Activated T-helper 1 cell treated with anti-CD3 and anti-CD28 coated beads, Interleukin-12 subunit alpha, Interleukin-12 subunit beta, Interleukin-2, Interleukin-4 antibody, amounts not matched to agents 30 ng/mL and 10 ng/mL and 1 ng/mL, durations not matched to agents 14 hours and 24 hours and 36 hours (primary cell): ENCODE results near the gene ARID4B. TPM values are rescaled to one million over a fixed set of nuclear protein-coding genes. Genes with fewer than 3 reads are reported as not detected.
A peak's percentile ranks its signal among the peaks of the same experiment; 100 is the strongest.
"Not testable (repeated sequence)": the region's sequence is repeated elsewhere in the genome, so short reads cannot be mapped to it uniquely, and the experiment has no call there.

Source experiments
- DNase-seq: peaks from one replicate; pipeline ENCODE4 v3.0.0; 2021; ENCODE audit warnings: low spot score
- H3K27ac Mint-ChIP-seq: one replicate; pipeline ENCODE4 v1.8.0; 2021; ENCODE audit warnings: mild to moderate bottlenecking, mixed read lengths
- H3K27me3 Mint-ChIP-seq: one replicate; pipeline ENCODE4 v1.8.0; 2022; ENCODE audit warnings: mild to moderate bottlenecking, moderate library complexity, mixed read lengths; ENCODE audit not compliant: insufficient read depth
- H3K36me3 Mint-ChIP-seq: one replicate; pipeline ENCODE4 v1.8.0; 2021; ENCODE audit warnings: low read depth, mixed read lengths
- H3K4me1 Mint-ChIP-seq: one replicate; pipeline ENCODE4 v1.8.0; 2021; ENCODE audit warnings: low read depth, mixed read lengths
- H3K4me3 Mint-ChIP-seq: one replicate; pipeline ENCODE4 v1.8.0; 2021; ENCODE audit warnings: mild to moderate bottlenecking, moderate library complexity, mixed read lengths
- H3K9me3 Mint-ChIP-seq: one replicate; pipeline ENCODE4 v1.8.0; 2021; ENCODE audit warnings: mixed read lengths
- intact Hi-C: fragments of 100-400 bp; cut with micrococcal nuclease; formaldehyde crosslinking; loops from one replicate; pipeline ENCODE4 v1.15.1; 2024
- total RNA-seq: library from RNA; stranded (reverse); gene quantifications from 2 replicates; pipeline ENCODE4 v1.2.3, GENCODE V29; 2022

The ARID4B gene
- total RNA-seq, 1 donor from 2014 or later: 58.7 TPM

DNA sequence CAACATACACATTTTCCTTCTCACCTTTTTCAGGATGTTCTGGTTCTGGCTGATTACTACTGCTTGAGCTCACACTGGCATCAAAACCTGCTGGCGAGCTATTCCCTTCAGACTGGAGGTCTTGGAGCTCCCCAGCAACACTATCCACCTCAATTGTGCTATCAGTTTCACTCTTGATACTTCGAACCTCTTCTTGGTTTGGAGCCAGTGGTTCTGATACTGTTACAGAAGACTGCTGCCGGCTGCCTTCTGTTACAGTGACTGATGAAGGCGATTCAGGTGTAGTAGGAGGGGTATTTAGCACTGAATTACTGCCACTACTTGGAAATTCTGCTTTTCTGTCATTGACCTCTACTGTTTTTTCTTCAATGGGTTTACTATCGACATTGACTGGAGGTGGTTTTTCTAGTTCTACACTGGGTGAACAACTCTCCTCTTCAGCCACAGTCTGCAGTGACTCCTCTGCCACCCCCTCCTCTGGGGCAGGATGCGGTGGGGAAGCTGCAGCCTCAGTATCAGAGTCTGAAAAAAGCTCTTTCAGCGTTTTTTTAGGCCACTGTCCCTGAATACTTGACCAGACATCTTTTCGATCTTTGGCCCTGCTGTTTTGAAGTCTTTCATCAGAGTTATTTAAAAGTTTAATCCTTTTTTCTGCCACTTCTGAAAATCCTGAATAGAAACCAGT is 146.3 kb downstream of the ARID4B start:
- Mint-ChIP-seq H3K36me3 (peaks cover 20% of the 10 kb centered on the region), H3K4me1 (peaks cover 16% of the 10 kb centered on the region), H3K4me3 (no peak overlapping the region), H3K27me3 (no peaks in the 10 kb centered on the region), H3K9me3 (no peaks in the 10 kb centered on the region), H3K27ac (peak overlapping the region; percentile 65)
- intact Hi-C loops: no loop called here
- no peak for DNase-seq

DNA sequence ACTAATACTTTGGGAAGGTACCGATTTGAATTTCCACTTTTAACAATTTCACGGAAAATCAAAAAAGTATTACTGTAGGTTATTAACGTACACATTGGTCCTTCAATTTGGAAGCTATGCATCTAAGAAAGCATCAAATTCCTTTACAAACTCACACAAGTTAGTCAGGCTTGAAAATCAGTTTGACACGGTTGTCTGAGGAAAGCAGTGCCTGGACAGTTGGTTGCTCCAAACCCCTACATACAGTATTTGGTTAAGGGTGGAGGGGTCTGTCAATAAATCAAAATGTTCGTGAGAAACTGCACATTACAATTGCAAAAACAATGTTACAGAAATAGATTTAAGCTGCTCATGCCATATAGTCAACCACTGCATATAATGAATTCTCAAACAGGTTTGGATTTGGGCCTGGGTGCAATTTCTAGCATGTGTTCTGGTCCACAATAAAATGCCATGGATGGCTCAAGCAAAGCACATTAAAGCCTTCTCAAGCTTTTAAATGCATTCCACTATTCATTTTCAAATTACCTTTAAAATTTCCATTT is 147.0 kb downstream of the ARID4B start:
- Mint-ChIP-seq H3K27ac (no peak overlapping the region), H3K4me1 (peaks cover 16% of the 10 kb centered on the region), H3K36me3 (peaks cover 22% of the 10 kb centered on the region), H3K27me3 (no peaks in the 10 kb centered on the region), H3K9me3 (no peaks in the 10 kb centered on the region), H3K4me3 (no peak overlapping the region)
- no peak for DNase-seq
- intact Hi-C loops: no loop called here

DNA sequence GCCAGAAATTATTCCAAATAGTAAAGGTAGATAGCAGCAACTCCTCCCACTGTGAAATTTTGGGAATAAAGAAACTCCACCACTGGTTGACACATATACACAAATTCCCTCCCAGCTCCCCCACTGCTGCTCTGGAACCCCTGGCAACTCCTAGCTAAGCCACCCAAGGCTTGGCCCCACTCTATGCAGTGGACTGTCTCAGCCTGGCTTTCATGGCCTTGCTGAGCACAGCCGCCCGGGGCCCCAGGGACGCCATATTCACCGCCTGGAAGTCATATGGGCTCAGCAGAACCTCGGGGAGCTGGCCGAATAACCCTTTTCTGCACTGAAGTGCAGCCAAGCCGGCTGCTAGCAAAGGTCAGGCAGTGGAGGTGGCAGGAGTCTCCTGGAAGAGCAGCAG is 151.5 kb downstream of the ARID4B start:
- Mint-ChIP-seq H3K27ac (no peak overlapping the region), H3K36me3 (peaks cover 34% of the 10 kb centered on the region)
- DNase-seq: no peak

DNA sequence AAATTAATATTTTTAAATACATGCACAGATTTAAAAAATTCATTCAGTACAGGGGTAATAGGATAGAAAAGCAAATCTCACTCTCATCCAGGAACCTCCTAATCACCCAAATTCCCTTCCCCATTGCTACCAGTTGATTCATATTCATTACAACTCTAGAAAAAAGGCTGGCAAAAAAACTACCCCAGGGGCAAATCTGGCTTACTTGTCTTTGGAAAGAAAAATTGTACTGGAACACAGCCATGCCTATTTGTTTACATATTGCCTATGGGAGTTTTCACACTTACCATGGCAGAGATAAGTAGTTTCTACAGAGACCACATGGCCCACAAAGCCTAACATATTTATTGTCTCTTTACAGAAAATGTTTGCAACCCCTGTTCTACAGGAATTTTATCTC is 158.0 kb downstream of the ARID4B start:
- no peak for DNase-seq
- peaks cover 25% of the 10 kb centered on the region for H3K36me3 Mint-ChIP-seq
- H3K27ac Mint-ChIP-seq: no peak overlapping the region
- H3K4me1 Mint-ChIP-seq: no peaks in the 10 kb centered on the region
- intact Hi-C loops: loop anchor here (5.0 kb wide), 1 partner anchor 52 kb away; no protein-coding TSS in a partner anchor
- H3K9me3 Mint-ChIP-seq: no peaks in the 10 kb centered on the region
- no peak overlapping the region for H3K4me3 Mint-ChIP-seq
- no peaks in the 10 kb centered on the region for H3K27me3 Mint-ChIP-seq

More for the DNA sequence above, 151.5 kb downstream of the ARID4B start:
- intact Hi-C loops: loop anchor here (5.0 kb wide), 1 partner anchor 39 kb away; no protein-coding TSS in a partner anchor
- peaks cover 3% of the 10 kb centered on the region for H3K4me1 Mint-ChIP-seq
- no peak overlapping the region for H3K4me3 Mint-ChIP-seq
- no peaks in the 10 kb centered on the region for H3K27me3 Mint-ChIP-seq
- no peaks in the 10 kb centered on the region for H3K9me3 Mint-ChIP-seq

DNA sequence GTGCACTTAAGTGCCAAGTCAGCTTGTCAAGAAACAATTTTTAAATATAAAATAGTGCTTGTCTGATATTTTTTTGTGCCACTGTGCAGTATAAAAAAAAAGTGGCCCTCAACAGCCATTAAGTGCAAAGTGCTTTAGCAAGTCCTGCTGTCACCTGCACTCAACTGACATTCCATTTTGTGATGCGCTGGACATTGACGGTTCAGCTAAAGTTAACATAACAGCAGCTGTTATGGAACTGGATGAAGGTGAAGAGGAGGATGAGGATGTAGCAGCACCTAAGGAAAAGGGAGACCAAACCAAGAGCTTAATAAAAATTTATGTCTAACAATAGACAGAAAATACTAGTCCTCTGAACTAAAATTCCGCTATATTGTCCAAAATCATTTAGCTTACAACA is 159.6 kb downstream of the ARID4B start:
- H3K4me3 Mint-ChIP-seq: no peak overlapping the region
- H3K36me3 Mint-ChIP-seq: peaks cover 26% of the 10 kb centered on the region
- no peaks in the 10 kb centered on the region for H3K27me3 Mint-ChIP-seq
- no peak overlapping the region for H3K27ac Mint-ChIP-seq
- intact Hi-C loops: no loop called here
- no peaks in the 10 kb centered on the region for H3K4me1 Mint-ChIP-seq
- DNase-seq: no peak
- H3K9me3 Mint-ChIP-seq: no peaks in the 10 kb centered on the region

DNA sequence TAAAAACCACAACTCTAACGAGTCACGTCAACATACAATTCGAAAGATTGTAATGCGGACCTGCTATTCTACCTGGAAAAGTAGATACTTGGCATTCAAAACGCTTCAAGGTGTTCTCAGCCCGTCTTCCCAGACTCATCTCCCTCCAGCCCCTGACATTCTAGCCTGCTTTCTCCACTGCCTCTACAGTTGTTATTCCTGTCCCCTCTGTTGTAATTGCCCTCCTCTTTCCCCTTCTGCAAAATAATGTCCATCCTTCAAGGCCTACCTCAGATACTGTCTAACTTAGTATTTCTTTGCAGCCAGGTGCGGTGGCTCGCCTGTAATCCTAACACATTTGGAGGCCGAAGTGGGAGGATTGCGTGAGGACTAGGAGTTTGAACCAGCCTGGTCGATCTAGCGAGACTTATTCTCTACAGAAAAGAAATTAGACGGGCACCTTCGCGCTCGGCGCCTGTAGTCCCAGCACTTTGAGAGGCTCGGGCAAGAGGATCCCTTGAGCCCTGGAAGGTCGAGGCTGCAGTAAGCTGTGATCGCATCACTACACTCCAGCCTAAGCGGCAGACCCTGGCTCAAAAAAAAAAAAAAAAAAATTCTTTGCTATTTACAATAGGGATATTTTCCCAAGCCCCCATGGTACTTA is 166.2 kb downstream of the ARID4B start:
- Mint-ChIP-seq H3K9me3 (no peaks in the 10 kb centered on the region), H3K36me3 (peaks cover 16% of the 10 kb centered on the region), H3K4me3 (peak overlapping the region; percentile 98), H3K27ac (peak overlapping the region; percentile 97), H3K4me1 (peaks cover 16% of the 10 kb centered on the region), H3K27me3 (no peaks in the 10 kb centered on the region)
- intact Hi-C loops: loop anchor here (1.0 to 2.0 kb wide), 9 partner anchors 34 to 789 kb away; partner anchors contain the start of genes ARID4B, B3GALNT2, COA6 and GGPS1
- DNase-seq: no peak

DNA sequence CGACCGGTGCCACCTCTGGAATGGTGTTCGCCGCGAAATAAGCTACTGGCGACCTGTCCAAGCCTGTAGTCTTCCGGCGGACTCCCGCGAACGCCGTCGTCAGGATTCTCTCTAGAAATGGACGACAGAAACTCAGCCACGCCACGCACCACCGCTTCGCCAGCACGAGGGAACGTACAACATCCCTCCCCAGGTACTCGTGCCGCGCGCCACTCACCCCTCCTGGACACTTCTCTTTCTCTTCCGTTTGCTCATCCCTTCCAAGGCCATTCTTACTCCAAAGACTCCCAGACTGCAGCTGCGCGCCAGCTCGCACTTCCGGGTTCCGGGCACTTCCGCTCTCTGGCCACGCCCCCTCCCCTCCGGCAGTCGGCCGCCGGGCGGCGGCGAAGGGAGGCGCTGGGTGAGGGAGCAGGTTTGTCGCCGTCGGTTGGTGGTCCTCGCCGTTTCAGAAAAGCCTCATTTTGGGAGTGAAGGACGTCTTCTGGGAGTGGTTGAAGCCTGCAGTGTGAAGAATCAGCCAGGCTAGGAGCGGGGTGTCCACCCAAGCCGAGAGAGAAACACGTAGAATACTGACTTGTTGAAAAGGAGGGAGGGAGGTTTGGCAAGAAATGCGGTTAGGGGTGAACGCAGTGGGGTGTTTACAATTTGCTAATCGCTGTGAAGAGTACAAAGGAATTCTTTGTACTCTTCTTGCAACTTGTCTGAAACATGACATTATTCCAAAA is 166.9 kb downstream of the ARID4B start, which contains the start of gene RBM34:
Gene RBM34 (minus strand): TSS at position 294 of the 728 bp plus-strand sequence. CDS start 24 bp downstream, at position 270.
- peak; percentile 92 for DNase-seq
- H3K27me3 Mint-ChIP-seq: no peaks in the 10 kb centered on the region
- peaks cover 16% of the 10 kb centered on the region for H3K36me3 Mint-ChIP-seq
- H3K4me3 Mint-ChIP-seq: peak within 1 kb of the TSS; percentile 98
- H3K9me3 Mint-ChIP-seq: no peaks in the 10 kb centered on the region
- H3K27ac Mint-ChIP-seq: peak within 1 kb of the TSS; percentile 97
- intact Hi-C loops: loop anchor here (1.0 to 2.0 kb wide), 9 partner anchors 33 to 788 kb away; partner anchors contain the start of genes ARID4B, B3GALNT2, COA6 and GGPS1
- peaks cover 16% of the 10 kb centered on the region for H3K4me1 Mint-ChIP-seq

DNA sequence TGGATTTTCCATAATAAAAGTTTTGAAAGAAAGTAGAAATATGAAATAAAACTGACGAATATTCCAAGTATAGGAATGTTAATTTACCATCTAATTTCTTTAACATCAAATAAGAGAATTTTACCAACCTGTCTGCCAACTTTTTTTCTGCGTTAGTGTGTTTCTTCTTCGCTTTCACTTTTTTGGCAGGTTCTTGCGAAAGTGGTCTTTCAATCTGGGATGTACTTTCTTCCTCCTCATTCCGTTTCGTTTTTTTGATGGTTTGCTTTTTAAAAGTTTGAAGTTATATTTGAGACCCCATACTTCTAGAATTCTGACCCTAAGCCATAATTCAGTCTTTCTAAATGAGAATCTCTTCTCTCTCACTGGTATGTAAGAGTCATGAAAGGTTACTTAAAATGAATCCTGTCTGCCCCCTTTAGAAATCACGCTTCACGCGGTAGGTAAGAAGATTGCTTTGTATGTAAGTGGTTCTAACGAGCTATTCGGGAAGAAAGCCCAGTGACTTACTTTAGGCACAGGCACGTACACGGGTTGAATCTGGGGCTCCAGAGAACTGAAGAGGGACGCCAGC is 167.5 kb downstream of the ARID4B start:
- no peaks in the 10 kb centered on the region for H3K27me3 Mint-ChIP-seq
- no peaks in the 10 kb centered on the region for H3K9me3 Mint-ChIP-seq
- H3K27ac Mint-ChIP-seq: peak overlapping the region; percentile 97
- no peak for DNase-seq
- H3K4me3 Mint-ChIP-seq: peak overlapping the region; percentile 98
- intact Hi-C loops: loop anchor here (2.0 kb wide), 3 partner anchors 46 to 682 kb away; partner anchors contain the start of genes B3GALNT2 and TARBP1
- H3K36me3 Mint-ChIP-seq: peaks cover 16% of the 10 kb centered on the region
- H3K4me1 Mint-ChIP-seq: peaks cover 16% of the 10 kb centered on the region

DNA sequence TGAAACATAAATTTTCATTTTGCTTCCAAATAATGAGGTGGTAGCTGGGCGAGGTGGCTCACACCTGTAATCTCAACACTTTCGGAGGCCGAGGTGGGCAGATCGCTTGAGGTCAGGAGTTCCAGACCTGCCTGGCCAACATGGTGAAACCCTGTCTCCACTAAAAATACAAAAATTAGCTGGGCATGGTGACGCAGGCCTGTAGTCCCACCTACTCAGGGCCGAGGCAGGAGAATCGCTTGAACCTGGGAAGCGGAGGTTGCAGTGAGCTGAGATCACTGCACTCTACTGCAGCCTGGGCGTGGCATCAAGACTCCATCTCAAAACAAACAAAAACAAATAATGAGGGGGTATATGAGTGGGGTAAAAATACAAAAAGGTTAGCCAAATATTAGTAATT is 168.0 kb downstream of the ARID4B start:
- peak overlapping the region; percentile 72 for H3K27ac Mint-ChIP-seq
- H3K27me3 Mint-ChIP-seq, DNase-seq, H3K9me3 Mint-ChIP-seq: not testable (repeated sequence)
- intact Hi-C loops: loop anchor here (2.0 kb wide), 3 partner anchors 47 to 681 kb away; partner anchors contain the start of genes B3GALNT2 and TARBP1
- peaks cover 16% of the 10 kb centered on the region for H3K4me1 Mint-ChIP-seq
- peaks cover 16% of the 10 kb centered on the region for H3K36me3 Mint-ChIP-seq
- peak overlapping the region; percentile 98 for H3K4me3 Mint-ChIP-seq

DNA sequence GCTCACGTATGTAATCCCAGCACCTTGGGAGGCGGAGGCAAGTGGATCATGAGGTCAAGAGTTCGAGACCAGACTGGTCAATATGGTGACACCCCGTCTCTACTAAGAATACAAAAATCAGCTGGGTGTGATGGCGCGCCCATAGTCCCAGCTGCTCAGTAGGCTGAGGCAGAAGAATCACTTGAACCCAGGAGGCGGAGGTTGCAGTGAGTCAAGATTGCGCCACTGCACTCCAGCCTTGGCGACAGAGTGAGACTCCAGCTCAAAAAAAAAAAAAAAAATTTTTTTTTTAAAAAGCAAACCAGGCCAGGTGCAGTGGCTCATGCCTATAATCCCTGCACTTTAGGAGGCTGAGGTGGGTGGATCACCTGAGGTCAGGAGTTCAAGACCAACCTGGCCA is 168.7 kb downstream of the ARID4B start:
- H3K27ac Mint-ChIP-seq, DNase-seq, intact Hi-C loops, H3K9me3 Mint-ChIP-seq, H3K27me3 Mint-ChIP-seq: not testable (repeated sequence)
- H3K4me1 Mint-ChIP-seq: peaks cover 16% of the 10 kb centered on the region
- peaks cover 14% of the 10 kb centered on the region for H3K36me3 Mint-ChIP-seq
- H3K4me3 Mint-ChIP-seq: peak overlapping the region; percentile 98

DNA sequence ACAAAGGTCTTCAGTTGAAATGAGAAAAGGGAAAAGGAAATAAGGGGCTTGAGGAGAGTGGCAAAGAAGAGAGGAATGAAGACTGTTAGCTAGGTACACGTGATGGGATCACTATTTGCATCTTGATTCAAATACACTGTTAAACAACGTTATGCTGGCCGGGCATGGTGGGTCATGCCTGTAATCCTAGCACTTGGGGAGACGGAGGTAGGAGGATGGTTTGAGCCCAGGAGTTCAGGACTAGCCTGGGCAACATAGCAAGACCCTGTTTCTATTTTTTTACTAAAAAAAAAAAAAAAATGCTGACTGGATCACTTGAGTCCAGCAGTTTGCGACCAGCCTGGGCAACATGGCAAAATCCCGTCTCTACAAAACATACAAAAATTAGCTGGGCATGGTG is 169.3 kb downstream of the ARID4B start:
- H3K27me3 Mint-ChIP-seq: no peaks in the 10 kb centered on the region
- intact Hi-C loops: no loop called here

DNA sequence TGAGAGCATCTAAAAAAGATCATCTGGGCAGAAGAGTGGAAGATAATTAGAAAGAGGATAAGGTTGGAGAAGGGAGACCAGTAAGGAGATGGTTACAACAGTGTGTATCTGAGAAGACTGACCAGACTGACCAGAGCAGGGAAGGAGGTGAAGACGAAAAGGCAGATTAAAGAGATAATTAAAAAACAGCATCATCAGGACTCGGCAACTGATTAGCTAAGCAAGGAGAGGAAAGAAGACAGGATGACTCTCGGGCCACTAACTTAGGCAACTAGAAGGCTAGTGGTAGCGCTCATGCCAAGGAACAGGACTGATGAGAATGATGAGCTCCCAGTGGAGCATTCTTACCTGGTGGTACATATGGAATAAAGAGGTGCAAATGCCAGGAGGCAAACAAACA is 170.8 kb downstream of the ARID4B start:
- DNase-seq: no peak
- no peak overlapping the region for H3K4me3 Mint-ChIP-seq
- no peaks in the 10 kb centered on the region for H3K9me3 Mint-ChIP-seq
- peaks cover 19% of the 10 kb centered on the region for H3K36me3 Mint-ChIP-seq
- H3K27me3 Mint-ChIP-seq: no peaks in the 10 kb centered on the region
- no peak overlapping the region for H3K27ac Mint-ChIP-seq
- intact Hi-C loops: no loop called here
- peaks cover 16% of the 10 kb centered on the region for H3K4me1 Mint-ChIP-seq

More for the DNA sequence above, 169.3 kb downstream of the ARID4B start:
- H3K4me1 Mint-ChIP-seq: peaks cover 16% of the 10 kb centered on the region
- no peaks in the 10 kb centered on the region for H3K9me3 Mint-ChIP-seq
- H3K36me3 Mint-ChIP-seq: peaks cover 14% of the 10 kb centered on the region
- no peak for DNase-seq
- H3K4me3 Mint-ChIP-seq: peak overlapping the region; percentile 40
- H3K27ac Mint-ChIP-seq: no peak overlapping the region
